ENCODE data around the gene PTK7.
"Not testable (repeated sequence)": the region's sequence is repeated elsewhere in the genome, so short reads cannot be mapped to it uniquely, and the experiment has no call there.

Gene PTK7

GRCh38 chr6:43129434-43130194 lies 53.5 kb downstream of the PTK7 start:
- H3K4me3 ChIP-seq (ENCODE audit: low read length): no peak overlapping the region
- no peak for DNase-seq (ENCODE audit: low read depth, low spot score)

GRCh38 chr6:43130429-43130828 lies 54.3 kb downstream of the PTK7 start:
- no peak overlapping the region for H3K4me3 ChIP-seq (ENCODE audit: low read length)
- no peak for DNase-seq (ENCODE audit: low read depth, low spot score)

- not testable (repeated sequence) for DNase-seq (ENCODE audit: low read depth, low spot score); H3K4me3 ChIP-seq (ENCODE audit: low read length)
Observed at GRCh38 chr6:43131379-43131778, 55.3 kb downstream of the PTK7 start.

- no peak for DNase-seq (ENCODE audit: low read depth, low spot score)
- H3K4me3 ChIP-seq (ENCODE audit: low read length): no peak overlapping the region
Observed at GRCh38 chr6:43138267-43138666, 62.2 kb downstream of the PTK7 start.

GRCh38 chr6:43139973-43140372 lies 63.9 kb downstream of the PTK7 start:
- not testable (repeated sequence) for DNase-seq (ENCODE audit: low read depth, low spot score)

GRCh38 chr6:43141644-43142043 lies 65.5 kb downstream of the PTK7 start:
- no peak for DNase-seq (ENCODE audit: low read depth, low spot score)
- peak overlapping the region; percentile 62 for H3K4me3 ChIP-seq (ENCODE audit: low read length)

More at GRCh38 chr6:43139973-43140372, 63.9 kb downstream of the PTK7 start:
- not testable (repeated sequence) for H3K4me3 ChIP-seq (ENCODE audit: low read length)

GRCh38 chr6:43142101-43142500 lies 66.0 kb downstream of the PTK7 start:
- DNase-seq (ENCODE audit: low read depth, low spot score): peak; percentile 96
- peak overlapping the region; percentile 62 for H3K4me3 ChIP-seq (ENCODE audit: low read length)

GRCh38 chr6:43143235-43144128 lies 67.4 kb downstream of the PTK7 start:
- peak overlapping the region; percentile 62 for H3K4me3 ChIP-seq (ENCODE audit: low read length)
- peak; percentile 75 for DNase-seq (ENCODE audit: low read depth, low spot score)

- no peak overlapping the region for H3K4me3 ChIP-seq (ENCODE audit: low read length)
- no peak for DNase-seq (ENCODE audit: low read depth, low spot score)
Observed at GRCh38 chr6:43144879-43145278, 68.8 kb downstream of the PTK7 start.

- no peak overlapping the region for H3K4me3 ChIP-seq (ENCODE audit: low read length)
- DNase-seq (ENCODE audit: low read depth, low spot score): no peak
Observed at GRCh38 chr6:43146261-43146660, 70.1 kb downstream of the PTK7 start.

- no peak overlapping the region for H3K4me3 ChIP-seq (ENCODE audit: low read length)
- no peak for DNase-seq (ENCODE audit: low read depth, low spot score)
Observed at GRCh38 chr6:43146709-43147688, 70.9 kb downstream of the PTK7 start.

- no peak overlapping the region for H3K4me3 ChIP-seq (ENCODE audit: low read length)
- no peak for DNase-seq (ENCODE audit: low read depth, low spot score)
Observed at GRCh38 chr6:43147691-43148477, 71.8 kb downstream of the PTK7 start.

GRCh38 chr6:43149265-43149664 lies 73.2 kb downstream of the PTK7 start:
- no peak for DNase-seq (ENCODE audit: low read depth, low spot score)
- no peak overlapping the region for H3K4me3 ChIP-seq (ENCODE audit: low read length)

GRCh38 chr6:43150051-43150751 lies 74.1 kb downstream of the PTK7 start:
- no peak overlapping the region for H3K4me3 ChIP-seq (ENCODE audit: low read length)
- no peak for DNase-seq (ENCODE audit: low read depth, low spot score)

- no peak overlapping the region for H3K4me3 ChIP-seq (ENCODE audit: low read length)
Observed at GRCh38 chr6:43159599-43159998, 83.5 kb downstream of the PTK7 start.

GRCh38 chr6:43163899-43164298 lies 87.8 kb downstream of the PTK7 start:
- H3K4me3 ChIP-seq (ENCODE audit: low read length): no peak overlapping the region
- DNase-seq (ENCODE audit: low read depth, low spot score): no peak

More at GRCh38 chr6:43159599-43159998, 83.5 kb downstream of the PTK7 start:
- no peak for DNase-seq (ENCODE audit: low read depth, low spot score)

GRCh38 chr6:43170417-43170930 lies 94.4 kb downstream of the PTK7 start:
- DNase-seq (ENCODE audit: low read depth, low spot score): no peak
- peak overlapping the region; percentile 77 for H3K4me3 ChIP-seq (ENCODE audit: low read length)
